ENCODE results near the gene IDH3G.

GRCh38 chrX:153807976-153808375, 13.8 kb upstream of the IDH3G start:
- TF ChIP-seq CTCF (IDR thresholded peaks at IDR 0.05): no peak
- TF ChIP-seq POLR2A (IDR thresholded peaks at IDR 0.05): no peak
- TF ChIP-seq POLR2AphosphoS5 (IDR thresholded peaks at IDR 0.05; ENCODE audit: insufficient read depth in 1 of 2, low read depth in 1 of 2): no peak
